GM23248 (cell line): ENCODE results near the gene GUCA1C.

Source experiments
- EZH2 ChIP-seq: fragments of 200-600 bp; sonication (generic); IDR thresholded peaks from 2 replicates; pipeline ENCODE4 v1.6.1; 2018; ENCODE audit warnings: antibody characterized with exemption, mild to moderate bottlenecking; ENCODE audit not compliant: insufficient read depth, poor library complexity, severe bottlenecking
- EZH2phosphoT487 ChIP-seq: fragments of 200-600 bp; sonication (generic); IDR thresholded peaks from 2 replicates; pipeline ENCODE4 v1.6.1; 2018; ENCODE audit warnings: antibody characterized with exemption, moderate library complexity, mild to moderate bottlenecking, low read depth; ENCODE audit not compliant: insufficient read depth

DNA sequence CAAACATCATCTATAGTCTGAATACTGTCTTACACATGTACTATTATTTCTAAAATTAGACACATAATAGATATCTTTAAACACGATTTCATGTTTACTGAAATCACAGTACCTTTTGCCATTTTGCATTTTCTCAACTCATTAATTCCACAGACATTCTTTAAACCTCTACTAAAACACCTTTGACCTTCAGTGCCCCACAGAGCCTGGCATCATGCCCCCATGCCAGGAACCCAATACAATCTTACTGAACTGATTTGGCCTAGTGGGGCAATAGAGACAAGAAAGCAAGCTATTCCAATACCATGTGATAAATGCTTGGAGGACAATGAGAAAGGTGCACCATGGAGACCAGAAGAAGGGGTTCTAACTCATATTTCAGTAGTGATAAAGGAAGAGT, 19.3 kb upstream of the GUCA1C start:
- no peak for TF ChIP-seq EZH2
- no peak for TF ChIP-seq EZH2phosphoT487
